CD14-positive monocyte (primary cell): Measurements from ENCODE around the gene RLN1. TPM values are rescaled to one million over a fixed set of nuclear protein-coding genes. Genes with fewer than 3 reads are reported as not detected.
A peak's percentile ranks its signal among the peaks of the same experiment; 100 is the strongest.
"Not testable (repeated sequence)": the region's sequence is repeated elsewhere in the genome, so short reads cannot be mapped to it uniquely, and the experiment has no call there.

ENCODE experiments used
- DNase-seq, 3 donors: peaks; one replicate each; pipeline ENCODE4 v3.0.0-alpha.2; 2011 to 2022
- H2AFZ ChIP-seq: 2 replicates; pipeline ENCODE4 v1.6.0; 2012; ENCODE audit warnings: mild to moderate bottlenecking, low read depth, low read length, inconsistent platforms; ENCODE audit not compliant: insufficient read depth, poor library complexity, severe bottlenecking
- H3K27ac ChIP-seq, 2 donors: 1 replicate in 1 of 2; 2 replicates in 1 of 2; pipeline ENCODE4 v1.5.1; 2012 to 2013; ENCODE audit warnings: low read length in 2 of 2, control low read depth in 1 of 2, inconsistent platforms in 1 of 2, low read depth in 1 of 2, mild to moderate bottlenecking in 1 of 2
- H3K27me3 ChIP-seq, 2 donors: one replicate each; pipeline versions ENCODE4 v1.6.0 to v1.6.1; 2011 to 2013; ENCODE audit warnings: low read length in 2 of 2; ENCODE audit not compliant: control insufficient read depth in 2 of 2, insufficient read depth in 2 of 2
- H3K36me3 ChIP-seq, 2 donors: replicated peaks in 1 of 2; 1 replicate in 1 of 2; 2 replicates in 1 of 2; pipeline versions ENCODE4 v1.5.1 to v1.6.1; 2012 to 2013; ENCODE audit warnings: low read length in 2 of 2, control low read depth in 1 of 2, inconsistent platforms in 1 of 2, mild to moderate bottlenecking in 1 of 2; ENCODE audit not compliant: insufficient read depth in 2 of 2, control insufficient read depth in 1 of 2
- H3K4me1 ChIP-seq, 2 donors: 1 replicate in 1 of 2; 2 replicates in 1 of 2; pipeline versions ENCODE4 v1.5.1 to v1.6.1; 2012 to 2013; ENCODE audit warnings: low read length in 2 of 2, control low read depth in 1 of 2, inconsistent platforms in 1 of 2, mild to moderate bottlenecking in 1 of 2, moderate library complexity in 1 of 2; ENCODE audit not compliant: insufficient read depth in 2 of 2, control insufficient read depth in 1 of 2
- H3K4me2 ChIP-seq: replicated peaks from 2 replicates; pipeline ENCODE3; 2012; ENCODE audit warnings: low read length, moderate library complexity, mild to moderate bottlenecking; ENCODE audit not compliant: poor library complexity, severe bottlenecking; ENCODE audit errors: extremely low read depth
- H3K4me3 ChIP-seq, 3 experiments: fragments of 200-600 bp in 1 of 3; sonication (generic) in 1 of 3; replicated peaks in 1 of 3; 1 replicate in 2 of 3; 2 replicates in 1 of 3; pipeline ENCODE4 v1.5.1; 2011 to 2013; ENCODE audit warnings: low read length in 3 of 3, mild to moderate bottlenecking in 3 of 3, control low read depth in 2 of 3, low read depth in 2 of 3, inconsistent platforms in 1 of 3, moderate library complexity in 1 of 3
- H3K79me2 ChIP-seq: 2 replicates; pipeline ENCODE4 v1.6.0; 2012; ENCODE audit warnings: mild to moderate bottlenecking, control low read depth, inconsistent platforms, low read length, moderate library complexity; ENCODE audit not compliant: insufficient read depth
- H3K9ac ChIP-seq: 2 replicates; pipeline ENCODE4 v1.6.0; 2017; ENCODE audit warnings: low read length, mild to moderate bottlenecking; ENCODE audit not compliant: insufficient read depth, poor library complexity, severe bottlenecking
- H3K9me3 ChIP-seq, 2 donors: replicated peaks in 1 of 2; 1 replicate in 1 of 2; 2 replicates in 1 of 2; pipeline versions ENCODE4 v1.5.1 to v1.6.1; 2012 to 2013; ENCODE audit warnings: low read length in 2 of 2, control low read depth in 1 of 2; ENCODE audit not compliant: control insufficient read depth in 1 of 2, insufficient read depth in 1 of 2
- H4K20me1 ChIP-seq: 2 replicates; pipeline ENCODE4 v1.6.0; 2012; ENCODE audit warnings: mild to moderate bottlenecking, low read length, control low read depth, moderate library complexity; ENCODE audit not compliant: insufficient read depth
- H3K27ac Mint-ChIP-seq, 7 donors: one replicate each; pipeline ENCODE4 v1.8.0; 2020; ENCODE audit warnings: mild to moderate bottlenecking in 7 of 7, mixed read lengths in 7 of 7, moderate library complexity in 6 of 7, inconsistent platforms in 2 of 7
- H3K27me3 Mint-ChIP-seq, 3 donors: one replicate each; pipeline ENCODE4 v1.8.0; 2021 to 2022; ENCODE audit warnings: low read depth in 3 of 3, mild to moderate bottlenecking in 3 of 3, mixed read lengths in 3 of 3, moderate library complexity in 3 of 3, inconsistent platforms in 1 of 3
- H3K36me3 Mint-ChIP-seq, 2 donors: one replicate each; pipeline ENCODE4 v1.8.0; 2020; ENCODE audit warnings: mixed read lengths in 2 of 2, inconsistent platforms in 1 of 2, mild to moderate bottlenecking in 1 of 2
- H3K4me1 Mint-ChIP-seq: one replicate; pipeline ENCODE4 v1.8.0; 2020; ENCODE audit warnings: mild to moderate bottlenecking, mixed read lengths
- H3K4me3 Mint-ChIP-seq, 2 donors: one replicate each; pipeline ENCODE4 v1.8.0; 2020; ENCODE audit warnings: mild to moderate bottlenecking in 2 of 2, mixed read lengths in 2 of 2, moderate library complexity in 1 of 2
- H3K9me3 Mint-ChIP-seq, 7 donors: one replicate each; pipeline ENCODE4 v1.8.0; 2020 to 2022; ENCODE audit warnings: mixed read lengths in 7 of 7, mild to moderate bottlenecking in 6 of 7, moderate library complexity in 6 of 7, inconsistent platforms in 2 of 7
- CTCF ChIP-seq: fragments of 200-600 bp; IDR thresholded peaks from one replicate; pipeline ENCODE4 v1.8.0; 2022; ENCODE audit warnings: antibody characterized with exemption, mild to moderate bottlenecking
- WGBS: methylation state at CpG from one replicate; pipeline ENCODE4 v1.1.5; 2013; ENCODE audit warnings: missing lambda C conversion rate; ENCODE audit not compliant: insufficient coverage; 5-methylcytosine and 5-hydroxymethylcytosine counted together
- intact Hi-C, 2 donors: fragments of 100-400 bp; cut with micrococcal nuclease; formaldehyde crosslinking; loops; one replicate each; pipeline versions ENCODE4 v1.15.0 to v1.15.1; 2023
- polyA plus RNA-seq, 3 donors: library from polyadenylated mRNA; depleted of rRNA in 1 of 3; unstranded in 2 of 3; stranded (reverse) in 1 of 3; fragments of 300-500 nt in 2 of 3; fragments of >200 nt in 1 of 3; fragmentation: Illumina TruSeq in 2 of 3; gene quantifications; 1 replicate in 2 of 3; 2 replicates in 1 of 3; pipeline ENCODE4 v1.2.3, GENCODE V29; 2012 to 2021

Gene RLN1
- polyA plus RNA-seq, 3 donors, result not detected

- no peak overlapping the region for H3K4me3 Mint-ChIP-seq
- no peak for DNase-seq
- Histone ChIP-seq H3K4me2 (no peak overlapping the region), H2AFZ (no peak overlapping the region), H3K36me3 (no peaks in the 10 kb centered on the region), H3K79me2 (no peaks in the 10 kb centered on the region), H3K9me3 (peaks cover 9 to 11% of the 10 kb centered on the region in 2 donors), H3K9ac (no peak overlapping the region), H4K20me1 (no peaks in the 10 kb centered on the region), H3K4me3 (no peak overlapping the region), H3K4me1 (no peaks in the 10 kb centered on the region), H3K27ac (no peak overlapping the region), H3K27me3 (no peaks in the 10 kb centered on the region)
- peaks cover 5 to 13% (median 9%) of the 10 kb centered on the region in 7 donors for H3K9me3 Mint-ChIP-seq
- peaks cover 0 to 1% (median 0%) of the 10 kb centered on the region in 3 donors for H3K27me3 Mint-ChIP-seq
- WGBS, result no CpG with 5 or more reads among the region's 1 CpG
- H3K27ac Mint-ChIP-seq, result no peak overlapping the region
- intact Hi-C loops, result no loop called here
- H3K36me3 Mint-ChIP-seq, result peaks cover 5 to 6% of the 10 kb centered on the region in 2 donors
- no peak for TF ChIP-seq CTCF
- no peaks in the 10 kb centered on the region for H3K4me1 Mint-ChIP-seq
Observed at GRCh38 chr9:5352637-5353248, 13.1 kb upstream of the RLN1 start.

GRCh38 chr9:5336688-5337087, 3.0 kb downstream of the RLN1 start:
- no peak for DNase-seq
- H2AFZ ChIP-seq, result no peak overlapping the region
- no peak overlapping the region for H3K27ac ChIP-seq
- no peak overlapping the region for H3K9ac ChIP-seq
- TF ChIP-seq CTCF, result no peak
- no peaks in the 10 kb centered on the region for H3K36me3 Mint-ChIP-seq
- H3K36me3 ChIP-seq, result no peaks in the 10 kb centered on the region
- H3K9me3 Mint-ChIP-seq, result peaks cover 0 to 3% (median 0%) of the 10 kb centered on the region in 7 donors
- H3K9me3 ChIP-seq, result no peaks in the 10 kb centered on the region
- H3K27me3 Mint-ChIP-seq, result peaks cover 6 to 16% (median 7%) of the 10 kb centered on the region in 3 donors
- peaks cover 0 to 5% of the 10 kb centered on the region in 2 donors for H3K27me3 ChIP-seq
- H4K20me1 ChIP-seq, result no peaks in the 10 kb centered on the region
- peak overlapping the region in 1 of 2 donors; percentile 57 for H3K4me3 Mint-ChIP-seq
- no peak overlapping the region for H3K4me3 ChIP-seq
- H3K4me2 ChIP-seq, result no peak overlapping the region
- peaks cover 5% of the 10 kb centered on the region for H3K4me1 Mint-ChIP-seq
- no peak overlapping the region for H3K27ac Mint-ChIP-seq
- intact Hi-C loops, result no loop called here
- peaks cover 0 to 3% of the 10 kb centered on the region in 2 donors for H3K4me1 ChIP-seq
- WGBS, result no CpG with 5 or more reads among the region's 4 CpGs
- H3K79me2 ChIP-seq, result no peaks in the 10 kb centered on the region

- H3K4me3 Mint-ChIP-seq, H3K4me3 ChIP-seq, H3K36me3 ChIP-seq, H2AFZ ChIP-seq, H4K20me1 ChIP-seq, DNase-seq, H3K9me3 ChIP-seq, H3K4me1 Mint-ChIP-seq, H3K36me3 Mint-ChIP-seq, H3K79me2 ChIP-seq, H3K27me3 Mint-ChIP-seq, H3K4me2 ChIP-seq, H3K4me1 ChIP-seq, H3K9ac ChIP-seq, H3K27ac ChIP-seq, H3K27ac Mint-ChIP-seq, H3K27me3 ChIP-seq, intact Hi-C loops: not testable (repeated sequence)
- WGBS, result 100% methylated on average over 1 of the region's 3 CpGs
- peaks cover 0 to 13% (median 4%) of the 10 kb centered on the region in 7 donors for H3K9me3 Mint-ChIP-seq
Observed at GRCh38 chr9:5331276-5331675, 8.4 kb downstream of the RLN1 start.
